Lower leg skin (tissue), 4 donors: ENCODE results near the gene BEST2. TPM values are rescaled to one million over a fixed set of nuclear protein-coding genes. Genes with fewer than 3 reads are reported as not detected.

Experiments used
- DNase-seq, 2 donors: peaks; one replicate each; pipeline ENCODE4 v3.0.0-alpha.2; 2019; ENCODE audit warnings: low spot score in 2 of 2
- H3K4me3 ChIP-seq: fragments of 200-600 bp; sonication (generic); 2 replicates; pipeline ENCODE4 v1.5.1; 2017; ENCODE audit warnings: mild to moderate bottlenecking, low read depth; ENCODE audit not compliant: poor library complexity, severe bottlenecking
- CTCF ChIP-seq, 3 donors: fragments of 450-650 bp; IDR thresholded peaks; one replicate each; pipeline ENCODE4 v1.5.1; 2016; ENCODE audit warnings: antibody characterized with exemption in 3 of 3, mild to moderate bottlenecking in 3 of 3, moderate library complexity in 2 of 3
- POLR2A ChIP-seq, 2 donors: fragments of 450-650 bp; IDR thresholded peaks; one replicate each; pipeline ENCODE4 v1.6.1; 2016 to 2017; ENCODE audit warnings: antibody characterized with exemption in 2 of 2, mild to moderate bottlenecking in 1 of 2, moderate library complexity in 1 of 2
- WGBS, 2 donors: methylation state at CpG; one replicate each; pipeline ENCODE4 v1.1.5; 2018; 5-methylcytosine and 5-hydroxymethylcytosine counted together
- intact Hi-C: fragments of 100-400 bp; cut with DNase I; formaldehyde crosslinking; loops from one replicate; pipeline ENCODE4 v1.15.0; 2023; ENCODE audit warnings: low total_unique reads
- total RNA-seq, 4 donors: library from RNA; depleted of rRNA; stranded (reverse); fragments of >200 nt; gene quantifications; one replicate each; pipeline ENCODE4 v1.1.0, GENCODE V29; 2016

Gene BEST2
- total RNA-seq, 4 donors from 2014 or later, result 58.3 to 116 (median 85.5) TPM

GRCh38 chr19:12759686-12760085 is 8.1 kb downstream of the BEST2 start:
- intact Hi-C loops, result no loop called here
- H3K4me3 ChIP-seq, result no peak overlapping the region
- WGBS, 2 donors, result 86 to 88% methylated on average over 6 of the region's 6 CpGs
- DNase-seq, result no peak
- no peak for TF ChIP-seq CTCF (IDR thresholded peaks at IDR 0.05)
- TF ChIP-seq POLR2A (IDR thresholded peaks at IDR 0.05), result no peak

DNA sequence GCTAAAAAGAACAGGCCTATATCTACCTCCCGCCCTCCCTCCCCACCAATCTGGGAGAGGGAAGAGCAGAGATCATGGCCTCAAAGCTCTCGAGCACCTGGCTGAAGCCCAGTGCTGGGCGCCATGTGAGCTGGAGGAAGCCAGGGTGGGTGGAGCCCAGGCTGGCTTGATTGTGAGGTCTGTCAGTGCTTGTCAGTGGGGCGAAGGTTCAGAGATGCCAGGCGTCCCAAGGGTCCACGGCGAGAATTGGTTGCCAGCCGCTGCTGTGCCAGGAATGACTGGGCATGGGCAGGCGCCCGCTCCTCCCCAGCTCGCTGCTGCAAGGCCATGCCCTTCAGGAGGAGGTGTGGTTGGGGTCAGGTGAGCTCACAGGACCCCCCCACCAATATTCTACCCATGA is 11.5 kb downstream of the BEST2 start:
- no peak overlapping the region for H3K4me3 ChIP-seq
- TF ChIP-seq CTCF (IDR thresholded peaks at IDR 0.05) (no peak), POLR2A (IDR thresholded peaks at IDR 0.05) (no peak)
- DNase-seq, result no peak
- WGBS, 2 donors, result 83 to 92% methylated on average over 11 of the region's 11 CpGs
- intact Hi-C loops, result no loop called here

GRCh38 chr19:12764698-12765097 is 13.1 kb downstream of the BEST2 start:
- H3K4me3 ChIP-seq, result no peak overlapping the region
- no peak for TF ChIP-seq POLR2A (IDR thresholded peaks at IDR 0.05)
- no peak for TF ChIP-seq CTCF (IDR thresholded peaks at IDR 0.05)
- 92 to 95% methylated on average over 16 of the region's 16 CpGs for WGBS, 2 donors
- no peak for DNase-seq
- intact Hi-C loops, result loop anchor here (5.0 kb wide), 2 partner anchors 38 to 78 kb away; partner anchors contain the start of genes PRDX2 and THSD8

DNA sequence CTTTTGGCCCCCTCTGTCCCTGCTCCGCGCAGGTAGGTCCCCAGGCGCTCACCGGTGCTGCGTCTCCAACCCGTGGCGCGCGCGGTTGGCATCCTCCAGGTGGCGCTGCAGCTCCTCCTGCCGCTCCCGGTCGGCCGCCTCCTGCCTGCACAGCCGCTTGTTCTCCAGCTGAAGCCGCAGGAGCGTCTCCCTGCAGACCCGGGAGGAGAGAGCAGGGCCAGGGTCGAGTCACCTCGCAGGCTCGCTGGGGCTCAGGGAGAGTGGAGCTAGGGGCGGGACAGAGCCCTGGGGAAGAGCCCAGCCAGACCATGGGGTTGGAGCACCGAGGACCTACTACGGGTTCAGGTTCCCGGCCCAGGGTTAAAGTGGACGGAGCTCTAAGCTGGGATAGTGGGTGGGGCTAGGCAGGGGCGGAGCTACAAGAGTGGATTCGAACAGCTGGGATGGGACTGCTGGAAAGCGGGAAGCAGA is 14.5 kb downstream of the BEST2 start:
- 0 to 56% methylated on average over 13 to 30 of the region's 30 CpGs for WGBS, 2 donors
- intact Hi-C loops, result loop anchor here (5.0 kb wide), 2 partner anchors 36 to 76 kb away; partner anchors contain the start of genes PRDX2 and THSD8
- no peak overlapping the region for H3K4me3 ChIP-seq
- no peak for TF ChIP-seq POLR2A (IDR thresholded peaks at IDR 0.05)
- peak in 1 of 3 donors; percentile 33 for TF ChIP-seq CTCF (IDR thresholded peaks at IDR 0.05)
- DNase-seq, result peak in 1 of 2 donors; percentile 97

- intact Hi-C loops, result loop anchor here (5.0 kb wide), 2 partner anchors 35 to 75 kb away; partner anchors contain the start of genes PRDX2 and THSD8
- TF ChIP-seq CTCF (IDR thresholded peaks at IDR 0.05) (no peak), POLR2A (IDR thresholded peaks at IDR 0.05) (no peak)
- 91 to 95% methylated on average over 11 of the region's 11 CpGs for WGBS, 2 donors
- H3K4me3 ChIP-seq, result no peak overlapping the region
- no peak for DNase-seq
Measured at GRCh38 chr19:12767150-12767549, 15.6 kb downstream of the BEST2 start.

DNA sequence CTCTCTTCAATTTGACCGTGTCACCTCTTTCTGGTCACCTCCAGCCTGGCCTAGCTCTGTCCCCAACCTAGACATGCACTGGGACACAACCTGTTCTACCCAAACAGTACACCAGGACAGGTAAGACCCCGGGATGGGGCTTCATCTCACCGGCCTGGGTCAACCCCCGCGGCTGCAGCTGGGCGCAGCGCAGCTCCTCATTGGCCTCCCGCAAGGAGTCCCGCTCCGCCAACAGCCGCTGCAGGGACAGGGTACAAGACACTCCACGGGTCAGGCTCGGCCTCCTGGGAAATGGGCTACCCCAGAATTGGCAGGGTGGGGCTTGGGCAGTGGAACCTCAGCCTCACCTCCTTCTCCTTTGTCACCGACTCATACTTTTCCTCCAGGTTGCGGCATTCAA is 16.1 kb downstream of the BEST2 start:
- WGBS, 2 donors, result 95 to 96% methylated on average over 15 of the region's 15 CpGs
- TF ChIP-seq POLR2A (IDR thresholded peaks at IDR 0.05), result no peak
- intact Hi-C loops, result loop anchor here (5.0 kb wide), 2 partner anchors 35 to 75 kb away; partner anchors contain the start of genes PRDX2 and THSD8
- no peak overlapping the region for H3K4me3 ChIP-seq
- no peak for DNase-seq
